Suppressor macrophage treated with lipopolysaccharide for 4 hours (primary cell): ENCODE measurements around the gene RARRES2.
A peak's percentile ranks its signal among the peaks of the same experiment; 100 is the strongest.
"Not testable (repeated sequence)": the region's sequence is repeated elsewhere in the genome, so short reads cannot be mapped to it uniquely, and the experiment has no call there.

ENCODE experiments used
- DNase-seq: peaks from one replicate; pipeline ENCODE4 v3.0.0-alpha.2; 2020

RARRES2 gene

GRCh38 chr7:150341263-150342120 is at the start of gene RARRES2:
Gene RARRES2, minus strand, starts transcription at chr7:150341629. Its CDS starts 1,020 bp downstream, at chr7:150340609.
- DNase-seq = no peak

GRCh38 chr7:150390205-150390604 is 48.8 kb upstream of the RARRES2 start:
- DNase-seq = no peak

- no peak for DNase-seq
Measured at GRCh38 chr7:150389532-150389816, 48.0 kb upstream of the RARRES2 start.

GRCh38 chr7:150388709-150389531 is 47.5 kb upstream of the RARRES2 start:
- peak; percentile 60 for DNase-seq

GRCh38 chr7:150388306-150388705 is 46.9 kb upstream of the RARRES2 start:
- DNase-seq = no peak

- not testable (repeated sequence) for DNase-seq
Measured at GRCh38 chr7:150385884-150386283, 44.5 kb upstream of the RARRES2 start.

- no peak for DNase-seq
Measured at GRCh38 chr7:150385302-150385723, 43.9 kb upstream of the RARRES2 start.

GRCh38 chr7:150384406-150385301 is 43.2 kb upstream of the RARRES2 start:
- peak; percentile 38 for DNase-seq

GRCh38 chr7:150383710-150384397 is 42.4 kb upstream of the RARRES2 start:
- DNase-seq = no peak

- no peak for DNase-seq
Measured at GRCh38 chr7:150382844-150383225, 41.4 kb upstream of the RARRES2 start.

- no peak for DNase-seq
Measured at GRCh38 chr7:150382123-150382843, 40.9 kb upstream of the RARRES2 start.

- no peak for DNase-seq
Measured at GRCh38 chr7:150381785-150382122, 40.3 kb upstream of the RARRES2 start.

- DNase-seq = no peak
Measured at GRCh38 chr7:150381096-150381495, 39.7 kb upstream of the RARRES2 start.

- no peak for DNase-seq
Measured at GRCh38 chr7:150380463-150380862, 39.0 kb upstream of the RARRES2 start.

GRCh38 chr7:150379441-150380379 is 38.3 kb upstream of the RARRES2 start:
- DNase-seq = peak; percentile 15

GRCh38 chr7:150378853-150379440 is 37.5 kb upstream of the RARRES2 start, which contains the start of gene ZNF775:
Gene ZNF775, plus strand, starts transcription at chr7:150379330. Its CDS starts 9,141 bp downstream, at chr7:150388471.
- DNase-seq = peak; percentile 98

GRCh38 chr7:150378115-150378852 is 36.9 kb upstream of the RARRES2 start:
- DNase-seq = peak; percentile 33

- DNase-seq = no peak
Measured at GRCh38 chr7:150377635-150378034, 36.2 kb upstream of the RARRES2 start.

GRCh38 chr7:150377196-150377595 is 35.8 kb upstream of the RARRES2 start:
- DNase-seq = peak; percentile 51
